Endothelial cell (in vitro differentiated cells): Measurements from ENCODE around the gene TANGO2. TPM values are rescaled to one million over a fixed set of nuclear protein-coding genes. Genes with fewer than 3 reads are reported as not detected.

ENCODE experiments used
- DNase-seq: peaks from one replicate; pipeline ENCODE4 v3.0.0; 2021; ENCODE audit warnings: low spot score
- H3K27ac Mint-ChIP-seq: one replicate; pipeline ENCODE4 v1.8.0; 2021; ENCODE audit warnings: mixed read lengths, inconsistent platforms; ENCODE audit not compliant: unreplicated experiment
- H3K27me3 Mint-ChIP-seq: one replicate; pipeline ENCODE4 v1.8.0; 2021; ENCODE audit warnings: mild to moderate bottlenecking, moderate library complexity, mixed read lengths, inconsistent platforms; ENCODE audit not compliant: unreplicated experiment
- H3K36me3 Mint-ChIP-seq: one replicate; pipeline ENCODE4 v1.8.0; 2021; ENCODE audit warnings: mild to moderate bottlenecking, low read depth, mixed read lengths, inconsistent platforms; ENCODE audit not compliant: unreplicated experiment
- H3K4me1 Mint-ChIP-seq: one replicate; pipeline ENCODE4 v1.8.0; 2021; ENCODE audit warnings: mild to moderate bottlenecking, mixed read lengths, inconsistent platforms; ENCODE audit not compliant: unreplicated experiment
- H3K4me3 Mint-ChIP-seq: one replicate; pipeline ENCODE4 v1.8.0; 2021; ENCODE audit warnings: mild to moderate bottlenecking, mixed read lengths, inconsistent platforms; ENCODE audit not compliant: unreplicated experiment
- H3K9me3 Mint-ChIP-seq: one replicate; pipeline ENCODE4 v1.8.0; 2021; ENCODE audit warnings: mixed read lengths, inconsistent platforms; ENCODE audit not compliant: unreplicated experiment
- CTCF ChIP-seq: fragments of 200-600 bp; sonication (generic); IDR thresholded peaks from one replicate; pipeline ENCODE4 v1.5.0; 2021; ENCODE audit warnings: antibody characterized with exemption; ENCODE audit not compliant: unreplicated experiment
- total RNA-seq: library from RNA; stranded (reverse); fragmentation: NEBNext Ultra II Directional; extraction: Animal tissue kit (Norgen Biotek cat#: 25700); gene quantifications from one replicate; pipeline ENCODE4 v1.2.1, GENCODE V29; 2021; ENCODE audit not compliant: unreplicated experiment

The TANGO2 gene
- total RNA-seq, 1 donor from 2014 or later: 15.3 TPM

DNA sequence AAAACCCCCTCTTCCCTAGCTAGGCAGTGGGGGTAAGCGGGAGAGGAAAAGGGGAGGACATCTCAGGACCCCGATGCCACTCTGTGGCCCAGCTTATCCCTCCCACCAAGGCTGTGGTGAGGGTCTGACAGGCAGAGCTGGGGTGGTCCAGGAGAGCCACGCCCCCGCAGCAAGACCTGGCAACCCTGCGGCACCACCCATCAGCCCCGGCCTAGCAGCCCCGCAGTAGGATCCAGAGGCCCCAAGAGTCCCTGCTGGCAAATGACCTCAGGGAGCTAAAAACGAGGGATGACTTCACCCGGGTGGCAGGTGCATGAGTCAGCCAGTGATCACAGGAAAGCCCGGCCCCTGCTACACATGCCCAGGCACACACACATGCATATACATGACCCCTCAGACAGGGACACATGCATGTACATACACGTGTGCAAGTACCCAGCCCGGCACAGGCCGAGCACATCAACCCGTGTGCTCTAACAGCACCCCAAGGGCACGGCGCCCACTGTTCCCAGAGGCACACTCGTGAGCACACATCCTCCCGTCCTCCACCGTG, 36.6 kb upstream of the TANGO2 start:
- no peak for TF ChIP-seq CTCF
- H3K27me3 Mint-ChIP-seq: peaks cover 12% of the 10 kb centered on the region
- peaks cover 4% of the 10 kb centered on the region for H3K36me3 Mint-ChIP-seq
- no peaks in the 10 kb centered on the region for H3K4me1 Mint-ChIP-seq
- DNase-seq: no peak
- H3K4me3 Mint-ChIP-seq: no peak overlapping the region
- no peaks in the 10 kb centered on the region for H3K9me3 Mint-ChIP-seq
- H3K27ac Mint-ChIP-seq: no peak overlapping the region

DNA sequence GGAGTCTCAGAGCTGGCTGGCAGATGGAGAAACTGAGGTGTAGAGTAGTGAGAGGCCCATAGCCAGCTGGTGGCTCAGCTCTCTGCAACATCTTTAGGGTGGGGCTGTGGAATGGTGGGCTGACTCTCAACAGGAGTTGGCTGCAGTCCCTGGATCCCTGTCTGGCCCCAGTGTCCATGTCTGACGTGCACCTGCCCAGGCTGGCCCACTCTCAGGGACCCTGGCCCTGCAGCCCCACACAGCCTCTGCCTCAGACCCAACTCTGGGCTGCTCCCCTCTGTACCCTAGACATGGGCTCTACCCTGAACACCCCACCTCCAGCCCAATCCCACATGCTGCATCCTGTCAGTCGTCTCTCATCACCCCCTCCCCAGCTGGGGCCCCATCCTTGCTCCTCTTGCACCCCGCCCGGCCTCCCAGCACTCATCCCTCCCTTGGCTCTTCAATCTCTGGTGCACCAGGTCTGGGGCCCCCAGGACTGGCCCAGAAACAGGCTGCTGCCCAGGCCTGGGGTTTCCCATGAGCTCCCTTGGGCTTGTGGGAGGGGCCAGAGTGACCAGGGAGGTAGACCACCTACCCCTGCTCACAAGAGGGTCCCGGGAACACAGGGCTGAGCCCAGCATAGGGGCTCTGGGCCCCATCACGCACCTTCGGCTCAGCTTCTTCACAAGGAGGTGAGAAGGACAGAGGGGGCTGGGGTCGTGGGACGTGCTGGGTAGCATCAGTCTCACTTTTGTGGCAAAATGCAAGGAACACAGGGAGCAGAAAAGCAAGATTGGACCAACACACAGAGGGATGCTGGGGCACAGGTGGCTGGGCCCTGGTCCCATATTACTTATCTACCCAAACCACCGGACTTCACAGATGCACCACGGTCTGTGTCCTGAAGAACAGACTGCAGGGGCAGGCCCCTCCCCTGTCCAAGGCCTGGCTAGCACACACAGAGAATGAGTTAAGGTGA, 35.8 kb upstream of the TANGO2 start:
- Mint-ChIP-seq H3K36me3 (peaks cover 3% of the 10 kb centered on the region), H3K9me3 (no peaks in the 10 kb centered on the region), H3K4me3 (peak overlapping the region; percentile 69), H3K27ac (no peak overlapping the region), H3K27me3 (peaks cover 14% of the 10 kb centered on the region), H3K4me1 (no peaks in the 10 kb centered on the region)
- no peak for TF ChIP-seq CTCF
- no peak for DNase-seq

DNA sequence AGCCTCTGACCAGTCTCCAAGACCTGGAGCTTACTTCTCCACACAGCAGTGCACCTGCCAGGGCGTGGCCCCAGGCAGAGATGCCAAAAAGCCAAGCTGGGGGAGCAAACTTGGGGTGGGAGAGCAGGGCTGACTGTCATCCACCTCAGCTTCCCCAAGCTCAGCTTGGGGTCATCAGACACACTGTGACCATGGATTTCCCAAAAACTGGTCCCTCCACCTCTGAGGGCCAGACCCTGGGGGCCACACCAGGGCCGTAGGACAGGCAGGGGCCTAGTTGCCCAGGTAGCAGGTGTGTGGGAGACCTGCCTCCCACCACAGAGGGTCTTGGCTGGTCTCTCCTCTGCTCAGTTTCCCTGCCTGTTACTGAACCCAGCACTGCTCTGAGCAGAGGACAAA, 34.9 kb upstream of the TANGO2 start:
- DNase-seq: no peak
- H3K4me1 Mint-ChIP-seq: no peaks in the 10 kb centered on the region
- peaks cover 11% of the 10 kb centered on the region for H3K27me3 Mint-ChIP-seq
- no peak for TF ChIP-seq CTCF
- no peak overlapping the region for H3K27ac Mint-ChIP-seq
- no peaks in the 10 kb centered on the region for H3K9me3 Mint-ChIP-seq
- peak overlapping the region; percentile 77 for H3K4me3 Mint-ChIP-seq
- no peaks in the 10 kb centered on the region for H3K36me3 Mint-ChIP-seq

DNA sequence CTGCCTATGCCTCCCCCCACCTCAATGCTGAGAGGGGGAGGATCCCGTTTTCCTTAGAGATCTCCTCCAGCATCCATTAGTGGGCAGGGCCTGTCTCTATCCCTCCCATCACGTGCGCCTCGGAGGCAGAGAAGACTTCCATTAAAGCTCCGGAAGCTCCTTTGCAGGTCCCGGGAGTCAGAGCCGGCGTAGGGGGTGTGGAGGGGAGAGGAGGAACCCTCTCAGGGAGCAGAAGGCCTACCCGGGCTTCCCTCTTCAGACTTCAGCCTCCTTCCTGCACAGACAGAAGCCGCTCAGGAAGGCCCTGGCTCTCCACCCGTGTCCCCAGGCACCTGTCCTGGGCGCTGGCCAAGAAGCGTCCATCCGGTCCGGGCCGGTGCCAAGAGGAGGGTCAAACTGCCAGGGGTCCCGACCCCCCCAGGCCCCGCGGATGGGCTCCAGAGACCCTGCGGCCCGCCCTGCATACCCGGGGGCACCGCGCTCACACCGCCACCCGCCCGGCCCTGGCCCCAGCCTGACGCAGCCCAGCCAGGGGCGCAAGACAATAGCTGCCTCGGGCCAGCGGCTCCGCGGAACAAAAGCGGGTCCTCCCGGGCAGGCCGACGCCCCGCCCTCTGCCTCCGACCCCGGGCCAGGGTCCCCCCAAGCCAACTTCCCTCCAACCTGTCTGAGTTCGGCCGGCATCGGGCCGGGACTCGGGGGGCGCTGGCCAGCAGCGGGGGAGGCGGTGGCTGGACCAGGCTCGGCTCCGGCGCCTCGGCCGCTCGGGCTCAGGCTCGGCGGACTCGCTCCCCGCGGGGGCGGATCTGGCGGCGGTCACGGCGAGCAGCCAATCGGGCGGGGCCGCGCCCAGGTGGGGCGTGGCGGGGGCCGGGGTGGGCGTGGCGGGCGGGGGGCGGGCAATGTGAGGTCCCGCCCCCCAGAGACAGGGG, 34.2 kb upstream of the TANGO2 start:
- no peaks in the 10 kb centered on the region for H3K36me3 Mint-ChIP-seq
- H3K9me3 Mint-ChIP-seq: no peaks in the 10 kb centered on the region
- peak overlapping the region; percentile 52 for H3K27ac Mint-ChIP-seq
- peak; percentile 84 for DNase-seq
- peak overlapping the region; percentile 77 for H3K4me3 Mint-ChIP-seq
- TF ChIP-seq CTCF: no peak
- peaks cover 11% of the 10 kb centered on the region for H3K27me3 Mint-ChIP-seq
- no peaks in the 10 kb centered on the region for H3K4me1 Mint-ChIP-seq
